ENCODE results near the gene MAP3K15. TPM values are rescaled to one million over a fixed set of nuclear protein-coding genes. Genes with fewer than 3 reads are reported as not detected.

MAP3K15 gene
- total and polyA plus RNA-seq, 7 donors: 0.08 to 0.30 (median 0.10) TPM; not detected in 3

DNA sequence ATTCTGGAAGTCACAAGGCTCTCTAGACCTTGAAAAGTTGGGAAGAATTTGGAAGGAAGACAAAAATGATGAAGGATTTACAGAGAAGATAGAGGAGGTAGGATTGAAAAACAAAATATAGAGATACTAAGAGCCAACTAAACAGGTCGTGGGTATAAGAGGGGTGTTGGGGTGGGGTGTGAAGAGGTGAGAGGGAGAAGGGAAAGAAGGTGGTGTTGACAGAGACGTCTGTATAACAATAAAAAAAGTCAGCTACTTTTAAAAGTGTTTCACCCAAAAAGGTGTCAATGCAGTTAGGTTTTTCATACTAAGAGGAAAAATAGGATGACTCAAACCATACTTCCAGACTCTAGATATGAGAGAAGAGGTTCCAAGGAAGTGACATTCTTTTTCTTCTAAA, 33.0 kb upstream of the MAP3K15 start:
- H3K4me3 ChIP-seq: no peak overlapping the region
- TF ChIP-seq, protein P1, sequence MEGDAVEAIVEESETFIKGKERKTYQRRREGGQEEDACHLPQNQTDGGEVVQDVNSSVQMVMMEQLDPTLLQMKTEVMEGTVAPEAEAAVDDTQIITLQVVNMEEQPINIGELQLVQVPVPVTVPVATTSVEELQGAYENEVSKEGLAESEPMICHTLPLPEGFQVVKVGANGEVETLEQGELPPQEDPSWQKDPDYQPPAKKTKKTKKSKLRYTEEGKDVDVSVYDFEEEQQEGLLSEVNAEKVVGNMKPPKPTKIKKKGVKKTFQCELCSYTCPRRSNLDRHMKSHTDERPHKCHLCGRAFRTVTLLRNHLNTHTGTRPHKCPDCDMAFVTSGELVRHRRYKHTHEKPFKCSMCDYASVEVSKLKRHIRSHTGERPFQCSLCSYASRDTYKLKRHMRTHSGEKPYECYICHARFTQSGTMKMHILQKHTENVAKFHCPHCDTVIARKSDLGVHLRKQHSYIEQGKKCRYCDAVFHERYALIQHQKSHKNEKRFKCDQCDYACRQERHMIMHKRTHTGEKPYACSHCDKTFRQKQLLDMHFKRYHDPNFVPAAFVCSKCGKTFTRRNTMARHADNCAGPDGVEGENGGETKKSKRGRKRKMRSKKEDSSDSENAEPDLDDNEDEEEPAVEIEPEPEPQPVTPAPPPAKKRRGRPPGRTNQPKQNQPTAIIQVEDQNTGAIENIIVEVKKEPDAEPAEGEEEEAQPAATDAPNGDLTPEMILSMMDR (IDR thresholded peaks at IDR 0.05): no peak
- no peak overlapping the region for H3K27ac ChIP-seq
- no peak for DNase-seq
- no peak for ATAC-seq
- no peaks in the 10 kb centered on the region for H3K36me3 ChIP-seq (ENCODE audit: insufficient read depth in 1 of 2, low read depth in 1 of 2)
- WGBS, 3 donors: 50 to 88% (median 88%) methylated on average over 2 of the region's 2 CpGs
- H3K4me1 ChIP-seq: no peaks in the 10 kb centered on the region
- intact Hi-C loops (cut with DNase I): loop anchor here in 1 of 2 donors (10.0 kb wide), 1 partner anchor 337 kb away; the partner anchor contains the start of gene SH3KBP1
- no peaks in the 10 kb centered on the region for H3K9me3 ChIP-seq
- no peaks in the 10 kb centered on the region for H3K27me3 ChIP-seq (ENCODE audit: insufficient read depth in 3 of 3, low read length in 2 of 3)

DNA sequence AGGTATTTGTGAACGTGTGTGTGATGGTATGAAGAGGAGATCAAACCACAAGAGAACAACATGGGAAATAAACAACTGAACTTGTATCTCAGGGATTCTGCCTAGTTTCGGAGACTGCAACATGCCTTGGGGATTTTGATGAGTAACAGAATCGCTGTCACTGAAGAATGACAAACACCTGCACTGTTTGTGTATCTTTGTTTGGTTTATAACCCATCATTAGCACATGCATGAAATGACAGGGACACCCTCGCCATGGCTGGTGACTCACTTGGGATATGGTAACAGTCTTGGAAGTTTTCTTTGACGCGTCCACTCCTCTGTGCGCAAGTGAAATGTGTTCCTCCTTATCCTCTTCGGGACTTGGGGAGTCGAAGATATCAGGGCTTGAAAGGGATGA, 30.3 kb upstream of the MAP3K15 start:
- TF ChIP-seq, protein P1 (IDR thresholded peaks at IDR 0.05): no peak
- Histone ChIP-seq H3K9me3 (no peaks in the 10 kb centered on the region), H3K4me1 (no peaks in the 10 kb centered on the region), H3K4me3 (no peak overlapping the region), H3K27me3 (ENCODE audit: insufficient read depth in 3 of 3, low read length in 2 of 3) (no peaks in the 10 kb centered on the region), H3K27ac (no peak overlapping the region), H3K36me3 (ENCODE audit: insufficient read depth in 1 of 2, low read depth in 1 of 2) (no peaks in the 10 kb centered on the region)
- ATAC-seq (no peak), DNase-seq (no peak)
- 81 to 92% (median 91%) methylated on average over 9 of the region's 9 CpGs for WGBS, 3 donors
- intact Hi-C loops (cut with DNase I): loop anchor here in 1 of 2 donors (10.0 kb wide), 1 partner anchor 339 kb away; the partner anchor contains the start of gene SH3KBP1

DNA sequence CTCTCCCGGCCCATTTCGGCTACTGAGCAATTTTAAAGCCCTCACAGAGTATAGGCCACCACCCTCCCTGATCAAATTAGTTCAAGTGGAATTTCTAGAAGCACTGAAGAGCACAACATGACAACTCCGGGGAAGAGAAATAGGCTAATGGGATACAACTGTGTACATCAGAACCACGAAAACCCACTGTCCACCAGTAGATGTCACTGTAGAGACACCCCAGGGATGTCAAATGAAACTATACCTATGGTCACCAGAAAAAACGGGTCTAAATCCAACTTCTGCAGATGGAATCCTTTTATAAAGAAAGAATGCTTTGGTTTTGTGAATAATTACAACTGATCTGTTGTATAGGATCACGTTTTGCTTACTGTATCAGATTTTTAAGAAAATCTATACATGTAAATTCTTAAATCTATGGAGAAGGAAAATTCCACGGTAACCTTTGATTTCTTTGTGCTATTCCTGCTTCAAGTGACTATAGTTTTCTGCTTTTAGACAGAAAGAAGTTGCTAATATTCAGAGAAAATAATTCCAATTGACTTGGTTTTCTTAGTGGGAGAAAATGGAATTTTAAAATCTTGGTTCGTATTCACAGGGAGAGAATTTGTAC, 29.5 kb upstream of the MAP3K15 start:
- no peaks in the 10 kb centered on the region for H3K36me3 ChIP-seq (ENCODE audit: insufficient read depth in 1 of 2, low read depth in 1 of 2)
- no peak for DNase-seq
- TF ChIP-seq, protein P1 (IDR thresholded peaks at IDR 0.05): peak; percentile 78
- intact Hi-C loops (cut with DNase I): loop anchor here (5.0 to 10.0 kb wide), 2 partner anchors 340 to 343 kb away; partner anchors contain the start of gene SH3KBP1 (in 2 of the 2)
- no peaks in the 10 kb centered on the region for H3K9me3 ChIP-seq
- H3K4me1 ChIP-seq: no peaks in the 10 kb centered on the region
- H3K27ac ChIP-seq: no peak overlapping the region
- H3K27me3 ChIP-seq (ENCODE audit: insufficient read depth in 3 of 3, low read length in 2 of 3): no peaks in the 10 kb centered on the region
- H3K4me3 ChIP-seq: no peak overlapping the region
- ATAC-seq: peak; percentile 62 to 82 (median 74)
- WGBS, 3 donors: 34 to 41% (median 41%) methylated on average over 8 of the region's 8 CpGs

DNA sequence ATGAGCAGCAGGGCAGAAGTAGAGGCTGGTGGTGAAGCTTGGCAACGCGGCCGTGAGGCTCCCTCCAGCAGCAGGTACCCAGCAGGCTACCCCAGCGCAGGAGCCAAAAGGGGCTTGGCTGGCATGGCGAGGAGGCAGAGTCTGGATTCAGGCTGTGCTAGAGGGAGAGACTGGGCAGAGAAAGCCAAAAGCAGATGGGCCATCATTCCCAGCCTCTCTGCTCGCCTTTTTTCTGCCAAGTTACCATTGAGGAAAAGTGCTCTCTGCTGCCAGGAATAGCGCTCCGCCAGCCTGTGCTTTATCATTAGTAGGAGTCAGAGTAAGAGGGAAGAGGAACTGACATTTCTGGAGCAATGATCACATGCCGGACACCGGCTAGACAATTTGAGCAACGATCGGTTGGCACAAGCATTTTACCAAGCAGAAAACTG, 28.7 kb upstream of the MAP3K15 start:
- ATAC-seq: no peak

More for the DNA sequence above, 28.7 kb upstream of the MAP3K15 start:
- H3K9me3 ChIP-seq: no peaks in the 10 kb centered on the region
- H3K4me1 ChIP-seq: no peaks in the 10 kb centered on the region
- intact Hi-C loops (cut with DNase I): loop anchor here (5.0 to 10.0 kb wide), 2 partner anchors 341 to 343 kb away; partner anchors contain the start of gene SH3KBP1 (in 2 of the 2)
- no peak for DNase-seq
- no peaks in the 10 kb centered on the region for H3K36me3 ChIP-seq (ENCODE audit: insufficient read depth in 1 of 2, low read depth in 1 of 2)
- H3K27me3 ChIP-seq (ENCODE audit: insufficient read depth in 3 of 3, low read length in 2 of 3): no peaks in the 10 kb centered on the region
- TF ChIP-seq, protein P1 (IDR thresholded peaks at IDR 0.05): no peak
- WGBS, 3 donors: 86 to 93% (median 91%) methylated on average over 10 to 12 of the region's 12 CpGs
- H3K4me3 ChIP-seq: no peak overlapping the region
- no peak overlapping the region for H3K27ac ChIP-seq

Measured in psoas muscle (tissue), 8 donors.